Memory B cell (primary cell): Measurements from ENCODE around the gene TBXT.

Experiments
- ATAC-seq: fragments of 150-1000 bp; cut with Tn5 transposase; 2 replicates; pipeline ENCODE4 v1.10.0; 2021; ENCODE audit warnings: low read depth, mild to moderate bottlenecking, moderate library complexity
- DNase-seq, 2 donors: peaks; one replicate each; pipeline ENCODE4 v3.0.0; 2022; ENCODE audit warnings: low spot score in 2 of 2
- H3K27ac Mint-ChIP-seq: one replicate; pipeline ENCODE4 v1.8.0; 2022; ENCODE audit warnings: mild to moderate bottlenecking, moderate library complexity, mixed read lengths
- H3K27me3 Mint-ChIP-seq: one replicate; pipeline ENCODE4 v1.8.0; 2022; ENCODE audit warnings: mixed read lengths
- H3K36me3 Mint-ChIP-seq: one replicate; pipeline ENCODE4 v1.8.0; 2022; ENCODE audit warnings: mild to moderate bottlenecking, mixed read lengths
- H3K4me1 Mint-ChIP-seq: one replicate; pipeline ENCODE4 v1.8.0; 2022; ENCODE audit warnings: mixed read lengths
- H3K4me3 Mint-ChIP-seq: one replicate; pipeline ENCODE4 v1.8.0; 2022; ENCODE audit warnings: mild to moderate bottlenecking, moderate library complexity, mixed read lengths
- H3K9me3 Mint-ChIP-seq: one replicate; pipeline ENCODE4 v1.8.0; 2022; ENCODE audit warnings: mixed read lengths

The TBXT gene

GRCh38 chr6:166115609-166116008 lies 52.0 kb downstream of the TBXT start:
- ATAC-seq (no peak), DNase-seq (no peak)

DNA sequence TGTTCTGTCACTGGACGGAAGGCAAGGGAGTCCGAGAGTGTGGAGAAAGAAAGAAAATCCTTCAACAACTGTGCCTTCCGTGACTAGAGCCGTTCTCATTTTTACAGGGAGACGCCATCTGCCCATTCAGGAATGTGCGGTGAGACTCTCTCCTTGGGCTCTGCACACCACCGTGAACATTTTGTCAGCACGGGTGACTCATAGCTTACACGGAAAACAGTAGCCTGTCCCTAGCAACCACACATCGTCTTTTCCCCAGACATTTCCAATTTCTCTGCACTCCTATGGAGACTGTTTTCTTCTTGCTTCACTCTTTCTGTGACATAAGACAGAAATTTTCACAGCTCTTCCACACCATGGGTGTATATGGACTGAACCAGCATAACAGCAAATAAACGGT lies 55.1 kb downstream of the TBXT start:
- Mint-ChIP-seq H3K27me3 (peaks cover 11% of the 10 kb centered on the region), H3K36me3 (peaks cover 2% of the 10 kb centered on the region), H3K4me1 (no peaks in the 10 kb centered on the region), H3K9me3 (peaks cover 2% of the 10 kb centered on the region), H3K4me3 (no peak overlapping the region), H3K27ac (no peak overlapping the region)
- ATAC-seq = no peak
- DNase-seq = no peak

More at GRCh38 chr6:166115609-166116008, 52.0 kb downstream of the TBXT start:
- Mint-ChIP-seq H3K4me3 (no peak overlapping the region), H3K4me1 (no peaks in the 10 kb centered on the region), H3K27ac (no peak overlapping the region), H3K27me3 (peaks cover 11% of the 10 kb centered on the region), H3K36me3 (peaks cover 2% of the 10 kb centered on the region), H3K9me3 (peaks cover 2% of the 10 kb centered on the region)

- Mint-ChIP-seq H3K9me3 (no peaks in the 10 kb centered on the region), H3K4me1 (peaks cover 8% of the 10 kb centered on the region), H3K4me3 (no peak overlapping the region), H3K36me3 (no peaks in the 10 kb centered on the region), H3K27me3 (peaks cover 13% of the 10 kb centered on the region), H3K27ac (no peak overlapping the region)
- ATAC-seq (no peak), DNase-seq (no peak)
Measured at GRCh38 chr6:166109608-166110007, 58.0 kb downstream of the TBXT start.
